Stomach (tissue), 4 donors: Measurements from ENCODE around the gene SPEM2.

Source experiments
- EP300 ChIP-seq: sonication (generic); formaldehyde crosslinking; IDR thresholded peaks from one replicate; pipeline ENCODE4 v1.6.1; 2017; ENCODE audit warnings: antibody characterized with exemption
- TF ChIP-seq, protein P1 (sequence below), 7 experiments: fragments of 450-650 bp in 4 of 7; fragments of 200-600 bp in 3 of 7; sonication (generic) in 3 of 7; IDR thresholded peaks; one replicate each; pipeline ENCODE4 v1.5.1; 2016 to 2019; ENCODE audit warnings: antibody characterized with exemption in 7 of 7, control low read depth in 2 of 7, mild to moderate bottlenecking in 1 of 7

DNA sequence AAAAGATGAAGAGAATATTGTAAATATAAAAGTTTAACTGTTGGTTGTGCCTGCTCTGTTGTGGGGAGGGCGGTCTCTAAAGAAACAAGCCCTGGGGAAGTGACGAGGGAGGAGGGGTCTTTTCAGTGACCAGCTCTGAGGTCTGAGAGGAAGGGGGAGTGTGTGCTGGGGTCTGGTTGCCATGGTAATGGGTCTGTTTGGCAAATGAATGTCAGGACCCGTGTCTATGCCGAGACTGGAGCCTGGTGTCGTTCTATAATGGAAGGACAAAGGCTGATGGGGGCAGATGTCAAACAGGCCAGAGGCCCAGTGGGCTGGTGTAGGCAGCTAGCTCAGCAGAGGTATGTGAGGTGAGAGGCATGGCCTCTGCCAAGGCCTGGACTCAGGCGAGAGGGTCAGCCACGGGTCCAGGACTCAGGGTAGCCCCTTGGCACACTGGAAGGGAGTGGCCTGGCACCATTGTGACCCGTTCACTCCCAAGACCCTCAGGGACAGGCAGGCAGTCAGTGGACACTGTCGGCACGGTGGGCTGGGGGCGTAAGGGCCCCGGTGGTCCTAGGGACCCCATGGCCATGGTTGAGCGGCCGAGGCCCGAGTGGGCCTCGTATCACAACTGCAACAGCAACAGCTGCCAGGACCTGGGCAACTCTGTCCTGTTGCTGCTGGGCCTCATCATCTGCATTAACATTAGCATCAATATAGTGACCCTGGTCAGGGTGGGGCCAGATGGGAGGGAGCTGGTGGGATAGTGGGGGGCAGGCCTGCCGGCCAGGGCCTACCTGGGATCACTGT is 5.4 kb upstream of the SPEM2 start, which contains the start of gene SPEM1:
- TF ChIP-seq, protein P1, sequence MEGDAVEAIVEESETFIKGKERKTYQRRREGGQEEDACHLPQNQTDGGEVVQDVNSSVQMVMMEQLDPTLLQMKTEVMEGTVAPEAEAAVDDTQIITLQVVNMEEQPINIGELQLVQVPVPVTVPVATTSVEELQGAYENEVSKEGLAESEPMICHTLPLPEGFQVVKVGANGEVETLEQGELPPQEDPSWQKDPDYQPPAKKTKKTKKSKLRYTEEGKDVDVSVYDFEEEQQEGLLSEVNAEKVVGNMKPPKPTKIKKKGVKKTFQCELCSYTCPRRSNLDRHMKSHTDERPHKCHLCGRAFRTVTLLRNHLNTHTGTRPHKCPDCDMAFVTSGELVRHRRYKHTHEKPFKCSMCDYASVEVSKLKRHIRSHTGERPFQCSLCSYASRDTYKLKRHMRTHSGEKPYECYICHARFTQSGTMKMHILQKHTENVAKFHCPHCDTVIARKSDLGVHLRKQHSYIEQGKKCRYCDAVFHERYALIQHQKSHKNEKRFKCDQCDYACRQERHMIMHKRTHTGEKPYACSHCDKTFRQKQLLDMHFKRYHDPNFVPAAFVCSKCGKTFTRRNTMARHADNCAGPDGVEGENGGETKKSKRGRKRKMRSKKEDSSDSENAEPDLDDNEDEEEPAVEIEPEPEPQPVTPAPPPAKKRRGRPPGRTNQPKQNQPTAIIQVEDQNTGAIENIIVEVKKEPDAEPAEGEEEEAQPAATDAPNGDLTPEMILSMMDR (IDR thresholded peaks at IDR 0.05), result no peak
- no peak for TF ChIP-seq EP300
